ENCODE results near the gene FRMPD4.

FRMPD4 gene

DNA sequence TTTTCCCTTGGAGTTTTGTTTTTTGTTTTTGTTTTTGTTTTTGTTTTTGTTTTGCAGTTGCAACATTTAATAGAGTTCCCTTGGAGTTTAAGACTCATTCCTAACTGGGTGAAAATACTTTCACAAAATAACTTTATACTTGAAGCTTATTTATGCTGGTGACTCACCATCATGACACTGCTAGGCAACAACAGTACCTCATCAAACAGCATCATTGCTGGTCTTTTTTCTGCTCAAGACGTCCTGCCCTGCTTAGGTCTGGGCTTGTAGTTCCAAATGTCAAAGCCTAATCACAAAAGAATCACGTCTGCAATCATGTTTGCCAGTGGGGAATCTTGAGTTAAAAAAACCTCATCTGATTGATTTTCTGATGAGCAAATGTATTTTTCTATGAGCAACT lies 547.3 kb downstream of the FRMPD4 start:
- DNase-seq: no peak

DNA sequence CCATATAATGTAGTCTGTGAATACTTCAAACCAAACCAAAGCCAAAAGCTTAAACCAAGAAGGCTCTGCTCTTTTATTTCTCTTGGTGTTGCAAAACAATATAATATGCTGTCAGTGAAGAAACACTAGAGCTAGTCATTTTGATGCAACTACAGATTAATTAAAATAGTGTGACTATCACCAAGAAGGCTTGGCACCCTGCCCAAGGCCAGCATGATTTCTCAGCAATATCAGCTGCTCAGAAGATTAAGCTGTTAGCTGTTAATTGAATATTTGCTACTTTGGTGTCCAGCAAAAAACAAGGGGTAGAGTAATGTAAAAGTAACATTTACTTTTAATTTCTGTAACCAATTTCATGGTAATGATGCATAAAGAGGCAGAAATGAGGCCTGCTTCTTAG lies 548.1 kb downstream of the FRMPD4 start:
- DNase-seq: no peak

DNA sequence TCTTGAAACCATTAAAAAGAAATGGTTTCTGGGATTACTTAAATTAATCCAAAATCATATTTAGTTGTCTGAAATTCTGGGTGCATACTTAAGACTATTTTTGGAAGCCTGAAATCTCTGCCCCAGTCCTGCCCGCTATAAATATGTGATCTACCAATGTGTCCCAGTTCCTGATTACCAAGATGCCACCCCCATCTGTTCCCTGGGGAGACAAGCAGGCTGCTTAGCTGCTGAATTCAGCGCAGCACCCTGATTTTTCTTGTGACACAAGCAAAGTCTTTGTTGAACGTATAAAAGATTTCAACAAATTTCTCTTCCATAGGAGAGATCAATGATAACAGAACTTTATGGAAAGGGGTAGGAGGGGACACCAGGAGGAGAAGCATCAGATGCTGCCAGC lies 552.4 kb downstream of the FRMPD4 start:
- DNase-seq: no peak

DNA sequence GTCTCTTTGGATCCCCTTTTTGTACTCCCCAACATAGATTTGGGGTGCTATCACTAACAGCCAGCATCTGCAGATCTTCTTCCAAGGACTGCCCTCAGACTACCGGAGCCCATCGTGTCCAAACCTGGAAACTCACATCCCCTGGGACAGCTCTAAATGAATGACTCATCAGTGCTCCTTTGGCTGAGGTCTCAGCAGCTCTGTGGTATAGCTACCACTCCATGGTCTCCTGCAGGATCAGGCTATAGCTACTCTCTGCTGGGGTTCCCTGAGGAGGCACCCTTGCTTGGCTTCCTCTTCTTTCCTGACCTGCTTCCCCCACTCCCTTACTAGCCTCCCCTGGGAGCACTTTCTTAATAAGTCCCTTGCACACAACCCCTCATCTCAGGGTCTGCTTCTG lies 555.5 kb downstream of the FRMPD4 start:
- DNase-seq: no peak

DNA sequence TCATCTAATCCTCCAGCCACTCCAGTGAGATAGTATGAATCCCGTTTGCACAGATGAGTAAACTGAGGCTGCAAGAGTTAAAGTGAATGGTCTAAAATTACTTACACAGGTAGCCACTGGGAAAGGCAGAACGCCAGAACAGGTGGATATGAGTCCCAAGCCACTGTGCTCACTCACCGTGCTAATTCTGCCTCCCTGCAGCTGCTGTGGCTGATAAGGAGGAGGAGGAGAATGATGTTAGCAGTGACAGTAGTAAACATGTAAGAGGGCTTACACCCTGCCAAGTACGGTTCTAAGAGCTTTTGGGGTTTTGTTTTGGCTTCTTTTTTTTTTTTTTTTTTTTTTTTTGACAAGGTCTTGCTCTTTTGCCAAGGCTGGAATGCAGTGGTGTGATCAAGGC lies 562.5 kb downstream of the FRMPD4 start:
- DNase-seq: no peak

DNA sequence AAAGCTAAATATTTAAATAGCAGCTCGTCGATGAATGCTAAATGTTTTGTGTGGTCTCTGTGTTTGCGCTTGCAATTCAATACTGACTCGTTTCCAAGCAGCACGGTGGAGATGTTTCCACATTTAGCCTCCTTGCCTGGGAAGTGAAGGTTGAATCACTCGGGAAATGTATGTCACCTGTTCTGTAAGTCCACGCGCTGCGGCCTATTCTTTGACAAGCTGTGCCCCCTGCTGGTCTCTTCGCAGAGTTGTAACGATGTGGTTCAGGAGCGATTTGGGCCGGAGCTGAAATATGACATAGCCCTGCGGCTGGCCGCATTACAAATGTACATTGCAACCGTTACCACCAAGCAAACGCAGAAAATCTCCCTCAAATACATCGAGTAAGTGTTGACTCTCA lies 563.4 kb downstream of the FRMPD4 start:
- peak; percentile 62 for DNase-seq

DNA sequence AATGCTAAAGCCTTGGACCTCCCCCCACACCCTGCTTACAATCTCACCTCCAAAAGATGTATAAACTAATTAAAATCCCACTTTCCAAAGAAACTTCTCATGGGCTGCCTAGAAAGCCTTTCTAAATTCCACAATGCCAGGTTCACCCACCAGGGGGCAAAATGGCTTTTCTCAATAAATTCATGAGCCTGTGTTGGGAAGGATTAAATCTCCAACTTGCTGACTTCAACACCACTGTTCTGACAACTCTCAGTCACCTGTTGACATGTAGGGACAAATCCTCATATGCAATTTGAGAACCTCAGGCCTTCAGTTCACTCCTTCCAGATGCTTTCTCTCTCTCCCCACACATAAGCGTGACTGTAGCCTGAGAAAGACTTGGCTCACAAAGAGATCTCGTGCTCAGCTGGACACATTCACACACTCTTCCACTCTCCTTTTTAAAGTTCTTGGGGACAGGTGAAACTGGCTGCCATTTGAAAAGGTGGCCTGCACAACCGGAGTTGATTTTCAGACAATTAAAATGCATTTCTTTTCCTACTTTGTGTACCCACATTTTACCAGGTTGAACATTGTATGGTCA lies 564.3 kb downstream of the FRMPD4 start:
- DNase-seq: no peak

DNA sequence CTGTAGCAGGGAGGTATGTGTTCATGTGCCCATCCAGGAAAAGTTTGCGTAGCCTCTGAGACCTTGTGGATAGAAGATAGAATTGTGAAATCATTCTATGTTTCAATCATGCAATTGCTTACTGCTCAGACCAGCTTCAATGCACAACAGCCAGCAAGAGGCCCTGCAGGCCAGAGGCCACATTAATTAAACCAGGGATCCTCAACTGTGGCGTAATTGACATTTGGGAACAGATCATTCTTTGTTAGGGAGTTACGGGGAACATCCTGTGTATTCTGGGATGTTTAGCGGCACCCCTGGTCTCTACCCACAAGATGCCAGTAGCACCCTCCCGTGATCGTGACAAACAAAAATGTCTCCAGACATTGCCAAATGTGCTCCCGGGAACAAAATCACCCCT lies 566.4 kb downstream of the FRMPD4 start:
- DNase-seq: no peak

DNA sequence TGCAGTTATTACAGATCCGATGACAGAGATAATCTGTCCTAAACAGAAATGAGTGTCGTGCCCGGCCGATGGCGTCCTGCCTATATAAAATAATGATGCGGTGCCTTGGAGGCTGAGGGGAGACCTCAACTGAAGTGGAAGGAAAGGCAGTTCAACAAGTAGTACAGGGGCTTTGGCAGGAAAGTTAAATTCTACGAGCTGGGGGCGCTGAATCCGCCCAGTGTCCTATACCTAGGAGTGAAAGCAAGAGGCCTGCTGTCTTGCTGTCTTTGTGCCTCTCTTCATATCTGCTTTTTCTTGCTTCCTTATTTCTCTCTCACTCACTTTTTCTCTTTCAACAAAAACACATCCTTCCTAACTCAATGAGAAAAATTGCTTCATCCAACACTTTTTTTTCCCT lies 570.8 kb downstream of the FRMPD4 start:
- no peak for DNase-seq

DNA sequence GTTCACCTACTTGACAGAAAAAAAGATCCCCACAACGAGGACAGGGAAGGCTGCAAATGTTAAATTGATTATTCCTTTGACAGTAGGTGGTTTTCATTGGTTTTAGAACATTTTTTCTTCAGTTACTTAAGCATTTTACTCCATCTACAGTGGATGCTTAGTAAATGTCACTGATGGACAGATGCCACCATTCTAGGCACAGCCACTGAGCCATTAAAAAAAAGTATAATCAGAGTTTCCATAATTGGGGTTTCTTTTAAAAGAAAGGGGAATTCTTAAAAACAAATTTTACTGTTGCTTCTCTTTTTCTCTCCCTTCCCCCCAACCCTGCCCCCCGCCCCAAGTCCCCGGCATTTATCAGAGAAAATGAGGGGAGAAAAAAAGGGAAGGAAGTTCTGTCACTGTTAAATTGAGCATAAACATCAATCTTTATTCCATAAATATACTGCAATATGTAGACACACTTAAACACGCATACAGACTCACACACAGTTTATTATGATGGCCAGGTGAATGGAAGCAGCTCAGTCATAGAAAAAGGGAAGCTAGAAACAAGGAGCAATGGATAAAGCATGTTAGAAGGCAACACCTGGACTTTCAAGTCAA lies 573.3 kb downstream of the FRMPD4 start:
- DNase-seq: no peak

DNA sequence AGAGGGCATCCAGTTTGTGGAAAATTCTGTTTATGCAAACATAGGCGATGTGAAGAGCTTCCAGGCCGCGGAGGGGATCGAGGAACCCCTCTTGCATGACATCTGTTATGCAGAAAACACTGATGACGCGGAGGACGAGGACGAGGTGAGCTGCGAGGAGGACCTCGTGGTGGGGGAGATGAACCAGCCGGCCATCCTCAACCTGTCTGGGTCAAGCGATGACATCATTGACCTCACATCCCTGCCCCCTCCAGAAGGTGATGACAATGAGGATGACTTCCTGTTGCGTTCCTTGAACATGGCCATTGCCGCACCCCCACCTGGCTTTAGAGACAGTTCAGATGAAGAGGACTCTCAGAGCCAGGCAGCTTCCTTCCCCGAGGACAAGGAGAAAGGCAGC lies 578.3 kb downstream of the FRMPD4 start:
- DNase-seq: no peak

DNA sequence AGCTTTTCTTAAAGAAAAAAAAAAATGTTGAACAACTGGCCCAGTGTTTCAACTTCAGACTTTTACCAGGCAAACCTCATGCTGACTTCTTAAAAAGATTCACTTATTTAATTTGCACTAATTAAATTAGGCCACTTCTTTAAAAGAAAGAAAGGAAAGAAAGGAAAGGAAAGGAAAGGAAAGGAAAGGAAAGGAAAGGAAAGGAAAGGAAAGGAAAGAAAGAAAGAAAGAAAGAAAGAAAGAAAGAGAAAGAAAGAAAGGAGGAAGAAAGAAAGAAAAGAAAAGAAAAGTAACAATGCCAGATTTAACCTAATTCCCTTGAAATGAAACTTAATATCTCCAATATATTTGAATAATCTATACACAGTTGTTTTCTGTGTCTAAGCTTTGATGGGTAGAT lies 581.6 kb downstream of the FRMPD4 start:
- no peak for DNase-seq

DNA sequence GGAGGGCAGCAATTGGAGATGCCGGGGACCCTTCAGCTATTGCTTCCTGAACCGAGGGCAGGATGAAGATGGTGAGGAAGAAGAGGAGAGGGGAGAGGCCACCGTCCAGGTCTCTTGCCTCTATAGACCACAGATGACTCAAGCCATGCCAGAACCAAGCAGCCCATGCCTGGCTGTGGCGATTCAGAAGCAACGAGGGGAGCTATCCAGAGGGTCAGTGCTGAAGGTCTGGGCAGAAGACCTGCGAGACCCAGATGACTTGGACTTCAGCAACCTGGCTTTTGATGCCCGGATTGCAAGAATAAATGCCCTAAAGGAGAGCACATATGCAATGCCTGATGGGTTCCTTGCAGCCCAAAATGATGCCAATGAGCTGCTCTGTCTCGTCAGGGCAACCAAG lies 582.8 kb downstream of the FRMPD4 start:
- DNase-seq: no peak

DNA sequence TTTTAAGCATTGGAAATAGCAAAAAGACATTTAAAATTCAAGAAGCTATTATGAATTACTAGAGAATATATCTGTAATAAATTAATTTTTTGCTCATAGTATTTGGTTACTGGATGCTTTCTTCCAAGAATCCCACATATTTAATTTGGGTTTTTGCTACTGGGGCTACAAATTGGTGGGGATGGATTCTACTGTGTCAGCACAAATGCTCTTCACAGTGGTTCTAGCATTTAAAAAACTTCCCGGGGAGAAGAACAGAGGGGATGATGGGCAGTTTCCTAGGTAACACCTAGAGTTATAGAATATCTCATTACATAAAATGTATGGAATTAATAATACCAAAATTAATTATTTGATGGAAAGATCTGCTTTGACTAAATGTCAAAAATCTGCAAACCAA lies 584.0 kb downstream of the FRMPD4 start:
- no peak for DNase-seq

DNA sequence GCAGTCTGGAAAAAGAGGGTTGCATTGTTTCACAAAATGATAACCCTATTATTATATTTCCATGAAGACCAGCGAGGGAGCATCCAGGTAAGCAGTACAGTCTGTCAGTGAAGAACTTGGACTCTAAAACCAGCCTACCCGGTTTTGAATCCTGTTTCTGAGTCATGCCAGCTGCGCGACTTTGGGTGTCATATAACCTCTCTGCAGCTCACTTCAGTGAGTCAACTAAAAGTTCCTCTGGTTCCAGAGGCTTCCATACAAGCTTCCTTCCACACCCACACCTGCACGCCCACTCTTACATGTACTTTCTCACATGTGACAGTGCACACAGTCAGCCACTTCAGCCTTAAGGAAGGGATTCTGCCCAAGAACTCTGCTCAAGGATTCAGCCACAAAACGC lies 603.1 kb downstream of the FRMPD4 start:
- DNase-seq: no peak

DNA sequence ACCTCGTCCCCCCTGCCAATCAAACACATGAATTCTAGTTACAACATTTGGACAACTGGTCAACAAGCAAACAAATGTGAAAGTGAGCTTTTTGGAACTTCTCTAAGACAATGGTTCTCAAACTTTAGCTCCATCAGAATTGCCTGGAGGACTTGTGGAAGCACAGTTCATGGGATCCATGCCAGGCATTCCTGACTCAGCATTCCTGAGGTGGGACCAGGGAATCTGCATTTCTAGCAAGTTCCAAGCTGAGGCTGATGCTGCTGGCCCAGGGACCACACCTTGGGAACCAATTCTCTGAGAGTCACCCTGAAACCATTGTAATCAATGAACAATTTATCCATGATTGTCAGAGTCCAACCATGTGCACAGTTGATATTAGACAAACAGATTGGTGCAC lies 609.2 kb downstream of the FRMPD4 start:
- no peak for DNase-seq

DNA sequence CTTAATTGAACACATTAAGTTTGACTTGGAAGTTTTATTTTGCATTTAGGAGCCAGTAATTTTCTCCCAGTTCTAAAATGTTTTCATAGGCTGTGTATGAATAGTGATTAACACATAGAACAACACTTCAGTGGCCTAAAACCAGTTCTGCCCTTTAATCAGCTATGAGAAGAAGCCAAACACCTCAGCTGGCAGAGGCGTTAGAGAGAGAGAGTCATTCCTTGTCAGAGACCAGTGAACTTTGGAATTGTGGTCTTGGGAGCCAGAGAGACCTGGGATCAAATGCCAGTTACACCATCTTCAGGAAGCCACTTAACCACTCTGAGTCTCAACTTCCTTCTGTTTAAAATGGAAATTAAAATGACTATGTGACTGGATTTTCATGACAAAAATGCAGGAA lies 613.6 kb downstream of the FRMPD4 start:
- no peak for DNase-seq

DNA sequence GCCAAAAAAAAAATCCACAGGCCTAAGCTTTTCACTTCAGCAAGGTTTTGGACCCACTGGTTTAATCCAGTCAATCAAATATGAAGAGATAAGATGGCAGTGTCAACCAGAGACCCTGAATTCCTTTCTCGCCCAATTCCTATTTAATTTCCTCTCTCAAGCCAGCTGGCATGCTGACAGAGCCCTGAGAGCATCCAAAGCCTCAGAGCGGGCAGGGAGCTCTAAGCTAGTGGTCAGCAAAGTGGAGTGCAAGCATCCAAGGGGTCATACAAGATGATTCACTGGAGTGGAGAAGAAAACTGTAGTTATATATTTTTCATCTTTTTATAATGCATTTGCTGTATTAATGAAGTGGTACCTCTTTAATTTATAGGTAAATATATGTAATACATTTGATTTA lies 615.1 kb downstream of the FRMPD4 start:
- DNase-seq: no peak

DNA sequence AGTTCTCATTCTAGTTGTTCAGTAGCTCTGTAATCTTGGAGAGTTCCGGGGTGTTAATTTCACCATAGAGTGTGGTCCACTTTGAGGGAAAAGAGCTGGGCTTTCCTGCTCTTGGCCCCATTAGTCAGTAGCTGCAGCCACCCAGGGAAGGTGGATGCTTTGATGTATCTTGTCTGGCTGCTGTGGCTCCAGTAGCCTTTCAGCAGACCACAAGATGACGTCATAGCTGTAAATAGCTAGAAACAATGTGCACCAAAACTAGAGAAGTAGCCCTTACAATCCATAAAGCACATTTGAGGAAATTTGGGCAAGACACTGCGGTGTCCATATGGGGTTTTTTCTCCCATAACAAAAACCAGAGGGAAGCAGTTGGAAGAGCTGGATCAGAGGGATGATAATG lies 620.0 kb downstream of the FRMPD4 start:
- DNase-seq: peak; percentile 46

DNA sequence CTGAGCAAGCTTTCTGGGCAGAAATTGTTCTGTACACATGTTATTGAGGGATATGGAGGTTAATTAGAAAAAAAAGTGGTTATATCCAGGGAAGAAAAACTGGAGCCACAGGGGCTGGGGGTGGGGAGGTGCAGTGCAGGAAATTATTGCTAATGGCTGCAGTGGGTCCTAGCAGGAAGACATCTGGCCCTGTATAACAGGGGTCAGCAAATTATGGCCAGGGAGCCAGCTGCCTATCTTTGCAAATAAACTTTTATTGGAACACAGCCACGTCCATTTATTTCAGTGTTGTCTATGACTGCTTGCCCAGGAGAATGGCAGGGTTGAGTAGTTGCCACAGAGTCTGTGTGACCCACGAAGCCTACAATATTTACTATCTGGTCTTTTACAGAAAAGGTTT lies 629.6 kb downstream of the FRMPD4 start:
- no peak for DNase-seq

DNA sequence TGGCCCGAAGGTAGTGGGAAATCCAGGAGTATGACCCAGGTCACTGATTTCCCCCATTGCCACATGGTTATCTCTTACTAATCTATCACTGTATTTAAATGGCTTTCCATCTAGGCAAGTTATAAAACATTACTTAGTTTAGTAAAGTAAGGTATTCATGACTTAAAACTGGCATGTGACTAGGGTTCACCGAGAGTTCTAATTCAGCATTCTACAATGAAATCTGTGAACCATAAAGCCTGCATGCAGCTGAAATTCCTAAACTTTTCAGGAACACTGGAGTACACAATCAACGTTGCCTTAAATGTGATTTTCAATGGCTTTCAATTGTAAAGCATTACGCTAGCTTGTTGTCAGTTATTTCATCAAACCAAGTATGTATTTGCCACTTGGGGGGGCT lies 630.2 kb downstream of the FRMPD4 start:
- no peak for DNase-seq

DNA sequence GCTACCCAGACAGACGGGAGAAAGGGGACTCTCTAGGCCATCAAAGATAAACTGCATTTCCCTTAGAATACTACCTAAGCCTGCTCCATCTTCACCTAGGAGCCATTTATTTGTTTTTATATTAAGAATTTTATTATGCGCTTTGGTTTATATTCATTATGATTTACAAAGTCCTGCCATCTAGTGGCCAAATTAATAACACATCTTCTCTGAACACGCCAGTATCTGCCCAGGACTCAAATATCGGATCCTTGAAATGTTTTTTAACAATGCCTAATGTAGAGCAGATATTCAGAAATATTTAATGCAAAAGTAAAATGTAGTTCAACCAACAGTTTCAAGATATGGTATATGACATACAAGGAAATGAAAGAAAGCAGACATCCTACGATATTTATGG lies 632.2 kb downstream of the FRMPD4 start:
- no peak for DNase-seq

DNA sequence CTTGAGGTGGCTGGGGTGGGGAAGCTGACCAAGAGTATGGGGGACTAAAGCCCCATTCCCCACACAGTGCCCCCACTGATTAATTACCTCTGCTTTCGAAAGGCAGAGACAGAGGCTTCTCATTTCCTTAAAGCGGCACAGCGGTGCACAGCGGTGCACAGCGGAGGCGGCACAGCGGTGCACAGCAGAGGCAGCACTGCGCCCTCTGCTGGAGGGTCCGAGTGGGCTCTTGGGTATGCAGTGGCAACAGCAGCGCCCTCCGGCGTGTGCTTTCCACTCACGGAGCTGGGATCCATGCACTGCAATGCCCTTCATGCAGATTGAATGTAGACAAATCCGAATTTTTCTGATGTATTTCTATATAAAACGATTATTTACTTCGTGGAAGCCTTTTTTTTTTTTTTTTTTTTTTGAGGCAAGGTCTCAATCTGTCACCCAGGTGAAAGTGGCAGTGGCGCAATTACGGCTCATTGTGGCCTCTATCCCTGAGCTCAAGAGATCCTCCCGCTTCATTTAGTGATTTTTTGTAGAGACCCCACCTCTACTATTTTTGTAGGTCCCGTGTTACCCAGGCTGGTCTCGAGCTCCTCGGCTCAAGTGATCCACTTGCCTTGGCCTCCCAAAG lies 633.3 kb downstream of the FRMPD4 start:
- peak; percentile 81 for DNase-seq
